HT1080 (cell line): ENCODE data around the gene PCLAF. TPM values are rescaled to one million over a fixed set of nuclear protein-coding genes. Genes with fewer than 3 reads are reported as not detected.
"Not testable (repeated sequence)": the region's sequence is repeated elsewhere in the genome, so short reads cannot be mapped to it uniquely, and the experiment has no call there.

ENCODE experiments used
- DNase-seq: peaks from one replicate; pipeline ENCODE4 v3.0.0-alpha.2; 2015; ENCODE audit warnings: low read depth
- polyA plus RNA-seq, 2 experiments: library from polyadenylated mRNA; depleted of rRNA; stranded (reverse); fragments of >200 nt; gene quantifications; 2 replicates each; pipeline ENCODE4 v1.2.3, GENCODE V29; 2015
- total RNA-seq: library from RNA; depleted of rRNA; stranded (reverse); fragments of >200 nt; shearing (Covaris generic); gene quantifications from 2 replicates; pipeline ENCODE4 v1.2.3, GENCODE V29; 2014; rRNA removed

Gene PCLAF
- 52.0 and 120 TPM in 2 replicates for total RNA-seq
- polyA plus RNA-seq (2015; cell fraction: cytosol; rRNA removed) = 177 and 196 TPM in 2 replicates
- 125 and 130 TPM in 2 replicates for polyA plus RNA-seq (2015; cell fraction: nucleus; rRNA removed)

DNA sequence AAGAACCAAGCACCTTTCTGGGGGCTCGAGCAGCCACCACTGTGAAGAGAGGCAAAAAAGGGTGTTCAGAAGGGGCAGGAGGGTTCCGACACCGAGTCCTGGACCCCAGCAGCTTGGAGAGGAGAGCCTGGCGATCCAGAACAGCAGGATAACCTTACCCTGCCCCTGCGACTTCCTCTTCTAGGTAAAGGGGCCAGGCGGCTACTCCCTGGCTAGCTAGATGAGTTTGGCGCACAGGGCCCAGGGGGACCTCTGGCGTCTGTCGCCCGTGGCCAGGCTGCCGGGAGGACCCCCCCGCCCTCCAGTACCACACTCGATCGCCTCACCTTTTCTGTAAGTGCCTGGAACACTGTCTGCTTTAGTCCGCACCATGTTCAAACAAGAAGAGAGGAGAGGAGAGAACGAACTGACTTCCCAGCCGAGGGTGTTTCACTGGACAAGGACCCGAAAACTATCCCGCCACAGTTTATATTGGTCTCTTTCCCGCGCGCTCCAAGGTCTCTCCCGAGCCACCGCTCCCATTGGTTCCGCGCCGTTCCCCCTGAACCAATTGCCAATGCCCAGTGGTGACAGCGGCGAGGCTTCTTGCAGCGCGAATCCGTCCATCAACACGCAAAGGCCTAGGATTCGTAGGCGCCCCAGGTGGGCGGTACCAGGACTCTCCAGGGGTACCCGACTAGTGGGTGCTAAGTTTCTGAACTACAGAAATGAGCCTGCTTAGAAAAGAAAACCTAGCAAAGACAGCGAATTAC is at the start of gene PCLAF:
TSS of gene PCLAF (minus strand) at position 442 of the 752 bp plus-strand sequence. CDS start at position 372, 70 bp downstream.
- DNase-seq = peak; percentile 95

DNA sequence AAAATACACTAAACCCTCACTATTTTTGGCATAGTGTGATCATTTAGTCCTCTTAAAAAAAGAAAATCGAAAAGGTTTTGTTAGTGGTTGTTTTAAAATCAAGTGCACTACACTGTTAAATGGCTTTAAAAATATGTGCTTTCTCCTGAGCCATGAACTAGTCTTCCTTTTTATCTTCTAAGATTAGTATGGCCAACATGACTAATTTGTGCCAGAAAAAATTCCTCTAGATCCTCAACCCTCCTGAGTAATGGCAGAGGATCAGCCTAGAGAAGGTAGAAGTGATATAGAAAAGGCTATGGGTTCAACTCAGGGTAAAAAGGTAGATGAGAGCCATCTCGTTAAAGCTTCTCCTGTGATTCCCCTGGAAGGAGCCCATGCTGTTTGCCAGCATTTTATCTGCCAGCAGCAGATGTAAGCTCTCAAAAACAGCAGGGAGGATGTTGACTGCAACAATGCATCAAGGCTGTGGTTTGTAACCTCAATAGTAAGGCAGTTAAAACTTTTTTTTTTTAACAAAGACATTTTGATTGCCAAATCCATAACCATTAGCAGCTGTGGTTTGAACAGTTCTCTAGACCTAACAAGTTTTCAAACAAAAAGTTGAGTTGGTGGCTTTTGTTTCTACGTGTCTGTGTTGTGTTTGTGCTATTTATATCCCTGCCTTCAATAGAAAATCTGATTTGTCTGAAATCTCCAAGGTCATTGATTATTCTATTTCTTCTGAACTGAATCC is 48.9 kb upstream of the PCLAF start:
- peak; percentile 70 for DNase-seq

DNA sequence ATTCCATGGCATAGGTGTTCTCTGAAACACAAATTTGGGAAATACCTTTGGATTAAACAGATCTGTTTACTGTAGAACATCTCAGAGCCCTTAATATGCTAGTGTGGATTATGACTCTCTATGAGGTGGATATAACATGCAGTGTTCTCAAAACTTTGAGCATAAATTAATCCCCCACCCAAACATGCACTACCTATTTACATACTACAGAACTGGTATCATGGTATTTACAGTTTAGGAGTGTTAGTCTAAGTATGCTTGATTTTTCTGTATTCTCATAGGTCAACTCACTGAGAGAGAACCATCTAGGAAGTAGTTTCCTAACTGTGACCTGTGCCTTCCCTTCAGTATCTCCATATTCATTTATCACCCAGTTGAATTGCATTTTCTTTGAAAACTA is 48.2 kb upstream of the PCLAF start:
- no peak for DNase-seq

DNA sequence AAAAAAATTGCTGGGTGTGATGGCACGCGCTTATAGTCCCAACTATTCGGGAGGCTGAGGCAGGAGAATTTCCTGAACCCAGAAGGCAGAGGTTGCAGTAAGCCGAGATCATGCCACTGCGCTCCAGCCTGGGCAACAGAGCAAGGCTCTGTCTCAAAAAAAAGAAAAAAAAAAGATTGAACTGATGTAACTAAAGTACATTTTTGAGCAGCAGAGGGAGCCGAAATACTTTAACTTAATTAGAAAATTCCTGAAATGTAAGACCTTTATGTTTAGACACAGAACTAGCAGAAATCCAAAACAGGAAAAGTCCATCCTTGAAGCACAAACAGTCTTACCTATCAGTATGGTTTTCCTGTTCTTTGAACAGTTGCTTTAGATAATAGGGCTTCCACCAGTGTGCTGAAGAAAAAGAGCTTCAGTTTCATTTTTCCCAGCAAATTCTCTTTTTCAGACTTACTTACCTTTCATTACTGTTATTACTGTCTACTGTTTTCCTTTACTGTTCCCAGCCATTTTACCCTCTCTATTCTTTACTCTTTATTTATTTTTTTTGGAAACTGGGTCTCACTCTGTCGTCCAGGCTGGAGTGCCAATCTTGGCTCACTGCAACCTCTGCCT is 45.7 kb upstream of the PCLAF start:
- peak; percentile 27 for DNase-seq

DNA sequence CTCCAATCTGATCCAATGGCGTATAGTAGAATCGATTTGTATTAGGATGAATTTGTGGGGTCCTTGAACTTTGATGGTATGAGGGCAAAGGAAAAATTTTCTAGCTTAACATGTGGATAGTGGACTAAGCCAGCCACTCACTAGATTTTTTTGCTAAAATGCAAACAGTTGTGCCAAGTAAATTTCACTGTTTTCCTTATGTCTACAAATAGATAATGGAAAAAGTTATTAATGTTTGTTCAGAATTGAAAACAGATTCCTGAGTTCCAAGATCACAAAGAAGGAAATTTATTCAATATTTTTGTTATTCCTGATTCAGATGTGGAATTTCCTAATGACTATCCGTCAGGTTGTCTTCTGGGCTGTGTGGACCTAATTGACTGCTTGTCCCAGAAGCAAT is 44.0 kb upstream of the PCLAF start:
- DNase-seq = no peak

DNA sequence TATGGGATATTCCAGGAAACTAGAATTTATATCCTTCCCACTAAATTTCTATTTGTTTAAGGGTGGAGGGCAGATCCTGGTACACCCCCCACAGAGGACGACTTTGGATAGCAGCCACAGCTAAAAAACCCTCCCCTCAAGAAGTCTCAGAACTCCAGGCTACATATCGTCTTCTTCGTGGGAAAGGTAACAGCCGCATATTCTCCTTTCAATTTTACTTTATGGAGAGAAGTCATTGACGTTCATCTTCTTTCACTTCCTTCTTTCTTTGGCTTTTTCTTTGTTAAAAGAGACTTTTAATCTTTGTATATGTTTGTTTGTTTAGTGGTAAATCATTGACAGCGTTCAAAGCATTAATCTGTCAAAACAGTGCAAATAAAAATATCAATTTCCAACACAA is 42.7 kb upstream of the PCLAF start:
- no peak for DNase-seq

- DNase-seq = no peak
These were observed 41.5 kb upstream of the PCLAF start for GRCh38 chr15:64422697-64423096.

DNA sequence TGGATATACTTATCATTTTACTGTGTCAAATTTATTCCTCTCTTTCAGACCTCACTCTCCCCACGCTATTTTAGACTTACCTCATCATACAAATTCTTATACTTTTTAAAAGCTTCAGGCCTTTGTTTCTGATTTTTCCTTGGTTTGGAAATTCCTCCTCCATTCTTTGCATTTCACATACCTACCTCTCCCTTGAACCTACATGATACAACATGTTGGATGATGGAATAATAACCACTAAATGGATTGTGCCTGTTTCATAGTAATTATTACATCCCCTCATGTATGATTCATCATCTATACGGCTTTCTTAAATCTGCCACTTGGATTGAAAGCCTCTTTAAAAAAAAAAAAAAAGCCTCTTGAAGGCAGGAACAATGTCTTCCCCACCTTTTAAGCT is 31.0 kb upstream of the PCLAF start:
- DNase-seq = no peak

DNA sequence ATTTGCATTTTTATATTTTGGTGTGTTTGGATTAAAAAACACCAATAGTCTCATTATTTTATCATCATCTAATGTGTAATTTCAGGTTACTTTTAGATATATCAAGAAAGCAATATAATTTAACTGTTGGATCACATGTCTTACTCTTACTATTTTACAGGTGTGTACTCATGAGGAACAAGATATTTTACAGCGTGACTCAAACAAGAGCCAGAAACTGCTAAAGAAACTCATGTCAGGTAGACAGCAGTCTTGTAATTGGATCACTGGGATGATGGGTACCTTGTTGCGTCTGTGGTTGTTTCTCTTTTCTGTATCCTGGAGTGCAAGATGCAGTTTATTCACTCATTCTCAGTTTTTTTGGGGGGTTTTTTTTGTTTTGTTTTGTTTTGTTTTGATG is 19.3 kb upstream of the PCLAF start:
- no peak for DNase-seq

DNA sequence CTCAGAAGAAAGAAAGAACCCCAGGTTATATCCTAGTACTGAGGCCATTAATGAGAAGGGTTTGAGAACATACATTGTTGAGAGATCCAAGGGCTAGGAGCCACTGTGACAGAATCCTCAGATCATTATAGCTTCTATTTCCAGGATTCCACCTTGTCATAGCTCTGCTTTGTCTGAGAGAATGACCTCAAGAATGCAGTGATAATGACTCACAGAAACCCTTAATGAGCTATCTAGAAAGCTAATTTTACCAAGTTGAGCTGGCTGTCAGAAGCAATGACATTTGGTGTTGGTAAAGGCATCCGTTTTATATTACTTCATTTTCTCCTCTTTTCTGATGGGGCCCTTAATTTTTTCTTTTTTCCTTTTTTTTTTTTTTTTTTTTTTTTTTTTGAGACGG is 17.3 kb upstream of the PCLAF start:
- no peak for DNase-seq

DNA sequence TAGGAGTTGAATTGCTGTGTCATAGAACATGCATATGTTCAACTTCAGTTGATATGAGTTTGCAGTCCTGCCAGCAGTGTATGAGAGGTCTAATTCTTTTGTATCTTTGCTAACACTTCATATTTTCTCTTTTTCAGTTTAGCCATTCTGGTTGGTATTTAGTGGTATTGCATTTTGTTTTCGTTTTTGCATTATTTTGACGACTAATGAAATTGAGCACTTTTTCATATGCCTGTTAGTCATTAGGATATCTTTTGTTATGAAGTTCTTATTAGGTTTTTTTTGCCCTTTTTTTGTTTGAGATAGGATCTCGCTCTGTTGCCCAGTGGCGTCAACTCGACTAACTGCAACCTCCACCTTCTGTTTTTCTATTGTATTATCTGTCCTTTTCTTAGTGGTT is 15.5 kb upstream of the PCLAF start:
- DNase-seq = no peak

DNA sequence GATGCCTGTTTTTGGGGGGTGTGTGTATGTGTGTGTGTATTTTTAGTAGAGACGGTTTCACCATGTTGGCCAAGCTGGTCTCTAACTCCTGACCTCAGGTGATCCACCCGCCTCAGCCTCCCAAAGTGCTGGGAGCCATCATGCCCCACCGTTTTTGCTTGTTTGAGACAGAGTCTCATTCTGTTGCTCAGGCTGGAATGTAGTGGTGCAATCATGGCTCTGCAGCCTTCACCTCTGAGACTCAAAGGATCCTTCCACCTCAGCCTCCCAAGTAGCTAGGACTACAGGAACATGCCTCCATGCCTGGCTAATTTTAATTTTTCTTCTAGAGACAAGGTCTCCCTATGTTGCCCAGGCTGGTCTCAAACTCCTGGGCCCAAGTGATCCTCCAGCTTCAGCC is 11.2 kb upstream of the PCLAF start:
- not testable (repeated sequence) for DNase-seq

- DNase-seq = no peak
These were observed 7.8 kb upstream of the PCLAF start for GRCh38 chr15:64389036-64389435.

DNA sequence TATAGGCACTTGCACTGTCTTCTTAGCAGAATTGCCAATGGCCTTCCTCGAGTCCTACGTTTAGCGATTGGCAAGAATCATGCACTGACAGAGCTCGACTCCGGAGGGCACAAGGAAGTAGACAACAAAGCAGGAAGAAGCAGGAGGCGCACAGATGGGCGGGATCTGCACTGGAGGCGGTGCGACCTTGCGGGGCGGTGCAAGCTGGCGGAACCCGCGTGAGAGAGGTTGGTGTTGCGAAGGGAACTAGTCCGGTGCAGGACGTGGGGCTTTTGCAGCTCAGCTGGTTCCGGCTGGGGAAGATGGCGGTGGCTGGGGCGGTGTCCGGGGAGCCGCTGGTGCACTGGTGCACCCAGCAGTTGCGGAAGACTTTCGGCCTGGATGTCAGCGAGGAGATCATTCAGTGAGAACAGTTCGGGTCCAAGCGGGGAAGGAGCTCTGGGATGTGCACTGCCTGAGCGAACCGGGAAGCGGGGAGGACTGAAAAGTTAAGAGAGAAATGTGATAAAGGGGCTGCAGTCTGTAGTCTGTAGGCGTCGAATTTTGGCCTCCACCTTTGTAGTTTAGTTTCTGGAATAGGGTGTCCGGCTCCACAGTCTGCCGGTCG is 6.4 kb upstream of the PCLAF start, which contains the start of gene TRIP4:
TSS of gene TRIP4 (plus strand) at position 275 of the 607 bp plus-strand sequence. CDS start at position 303, 28 bp downstream.
- DNase-seq = peak; percentile 98

DNA sequence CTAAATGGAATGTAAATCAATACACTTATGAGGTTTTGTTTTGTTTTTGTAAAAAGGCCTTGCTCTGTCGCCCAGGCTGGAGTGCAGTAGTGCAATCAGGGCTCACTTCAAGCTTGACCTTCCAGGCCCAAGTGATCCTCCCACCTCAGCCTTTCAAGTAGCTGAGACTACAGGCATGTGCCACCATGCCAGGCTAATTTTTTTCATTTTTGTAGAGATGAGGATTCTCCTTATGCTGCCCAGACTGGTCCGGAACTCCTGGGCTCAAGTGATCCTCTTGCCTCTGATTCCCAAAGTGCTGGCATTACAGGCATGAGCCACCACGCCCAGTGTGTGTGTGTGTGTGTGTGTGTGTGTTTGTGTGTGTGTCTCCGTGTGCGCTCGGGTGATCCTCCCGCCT is 5.0 kb upstream of the PCLAF start:
- no peak for DNase-seq

DNA sequence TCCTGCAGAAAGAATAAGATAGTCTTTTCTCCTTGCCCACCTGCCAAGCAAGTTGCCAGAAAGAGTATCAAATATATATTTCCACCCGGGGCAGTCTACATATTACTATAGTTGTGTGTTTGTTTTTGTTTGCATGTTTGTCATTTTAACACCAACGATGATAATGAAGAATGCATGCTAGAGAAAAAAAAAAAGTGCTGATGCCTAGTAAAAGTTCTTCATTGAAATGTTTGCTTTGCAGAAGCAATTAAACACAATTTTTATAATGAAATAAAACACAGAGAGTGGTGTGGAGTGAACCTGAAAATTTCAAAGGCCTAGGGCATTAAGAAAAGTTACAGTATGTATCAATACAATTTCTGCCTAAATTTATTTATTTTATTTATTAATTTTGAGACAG is 2.5 kb upstream of the PCLAF start:
- DNase-seq = no peak

DNA sequence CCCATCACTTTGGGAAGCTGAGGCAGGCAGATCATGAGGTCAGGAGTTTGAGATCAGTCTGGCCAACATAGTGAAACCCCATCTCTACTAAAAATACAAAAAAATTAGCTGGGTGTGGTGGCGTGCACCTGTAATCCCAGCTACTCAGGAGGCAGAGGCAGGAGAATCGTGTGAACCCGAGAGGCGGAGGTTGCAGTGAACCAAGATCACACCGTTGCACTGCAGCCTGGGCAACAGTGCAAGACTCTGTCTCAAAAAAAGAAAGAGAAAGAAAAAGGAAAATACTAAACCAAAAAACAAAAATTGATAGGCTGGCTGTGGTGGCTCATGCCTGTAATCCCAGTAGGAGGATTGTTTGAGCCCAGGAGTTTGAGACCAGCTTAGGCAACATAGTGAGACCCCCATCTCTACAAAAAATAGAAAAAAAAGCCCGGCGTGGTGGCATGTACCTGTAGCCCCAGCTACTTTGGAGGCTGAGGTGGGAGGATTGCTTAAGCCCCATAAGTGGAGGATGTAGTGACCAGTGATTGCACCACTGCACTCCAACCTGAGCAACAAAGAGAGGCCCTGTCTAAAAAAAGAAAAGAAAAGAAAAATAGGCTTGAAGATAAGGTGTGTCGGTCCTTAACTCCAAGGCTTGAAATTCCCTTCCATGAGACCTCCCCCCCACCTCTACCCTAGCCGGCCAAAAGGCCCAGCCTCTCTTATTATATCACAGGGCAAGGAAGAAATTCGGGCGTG is 941 bp downstream of the PCLAF start:
- not testable (repeated sequence) for DNase-seq

DNA sequence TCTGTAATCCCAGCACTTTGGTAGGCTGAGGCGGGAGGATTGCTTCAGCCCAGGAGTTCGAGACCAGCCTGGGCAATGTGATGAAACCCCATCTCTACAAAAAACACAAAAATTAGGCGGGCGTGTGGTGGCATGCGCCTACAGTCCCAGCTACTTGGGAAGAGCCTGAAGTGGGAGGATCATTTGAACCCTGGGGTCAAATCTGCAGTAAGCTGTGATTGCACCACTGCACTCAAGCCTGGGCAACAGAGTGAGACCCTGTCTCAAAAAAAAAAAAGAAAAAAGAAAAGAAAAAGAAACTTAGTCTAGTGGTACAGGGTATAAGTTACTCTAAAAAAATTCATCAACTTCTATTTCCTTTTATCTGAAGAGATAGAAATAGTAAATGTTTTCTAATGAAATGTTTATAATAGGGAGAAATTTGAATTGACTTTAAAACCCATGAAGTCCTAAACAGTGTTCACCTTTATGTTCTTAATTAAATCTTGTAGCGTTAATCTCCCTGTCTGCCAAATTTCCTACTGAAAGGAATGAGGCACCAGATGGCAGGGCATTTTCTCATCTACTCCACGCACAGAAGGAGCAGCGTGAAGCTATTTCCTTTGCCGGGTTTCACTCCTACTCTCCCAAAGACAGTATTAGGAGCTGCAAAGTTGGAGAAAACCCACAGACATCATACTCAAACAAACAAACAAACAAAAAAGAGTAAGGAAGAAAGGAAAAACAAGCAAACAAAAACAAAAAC is 1.9 kb downstream of the PCLAF start:
- DNase-seq = no peak

DNA sequence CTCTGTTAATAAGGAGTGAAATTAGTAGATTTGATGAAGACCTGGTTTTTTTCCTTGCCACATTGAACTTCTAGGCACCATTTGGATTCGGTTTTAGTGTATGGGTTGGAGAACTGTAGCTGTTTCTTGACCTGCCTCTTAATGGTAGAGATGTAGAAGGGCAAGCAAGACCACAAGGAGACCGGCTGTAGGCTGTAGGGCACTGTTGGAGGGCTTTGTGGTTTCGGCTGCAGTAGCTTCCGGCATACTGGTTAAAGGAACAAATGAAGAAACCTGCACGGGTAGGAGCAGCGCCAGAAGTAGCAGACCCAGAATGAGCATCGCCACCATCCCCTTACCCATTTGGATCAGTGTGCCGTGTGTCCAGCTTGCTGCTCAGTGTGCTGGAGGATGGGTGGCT is 7.9 kb downstream of the PCLAF start:
- DNase-seq = no peak

DNA sequence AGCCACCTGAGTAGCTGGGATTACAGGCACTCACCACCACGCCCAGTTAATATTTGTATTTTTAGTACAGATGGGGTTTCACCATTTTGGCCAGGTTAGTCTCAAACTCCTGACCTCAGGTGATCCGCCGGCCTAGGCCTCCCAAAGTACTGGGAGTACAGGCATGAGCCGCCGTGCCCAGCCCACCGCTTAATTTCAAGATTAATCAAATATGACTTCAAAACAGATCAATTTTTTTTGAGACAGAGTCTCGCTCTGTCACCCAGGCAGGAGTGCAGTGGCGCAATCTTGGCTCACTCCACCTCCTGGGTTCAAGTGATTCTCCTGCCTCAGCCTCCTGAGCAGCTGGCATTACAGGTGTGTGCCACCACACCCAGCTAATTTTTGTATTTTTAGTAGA is 9.9 kb downstream of the PCLAF start:
- not testable (repeated sequence) for DNase-seq
